ENCODE data around the gene SLC30A4.

SLC30A4 gene

DNA sequence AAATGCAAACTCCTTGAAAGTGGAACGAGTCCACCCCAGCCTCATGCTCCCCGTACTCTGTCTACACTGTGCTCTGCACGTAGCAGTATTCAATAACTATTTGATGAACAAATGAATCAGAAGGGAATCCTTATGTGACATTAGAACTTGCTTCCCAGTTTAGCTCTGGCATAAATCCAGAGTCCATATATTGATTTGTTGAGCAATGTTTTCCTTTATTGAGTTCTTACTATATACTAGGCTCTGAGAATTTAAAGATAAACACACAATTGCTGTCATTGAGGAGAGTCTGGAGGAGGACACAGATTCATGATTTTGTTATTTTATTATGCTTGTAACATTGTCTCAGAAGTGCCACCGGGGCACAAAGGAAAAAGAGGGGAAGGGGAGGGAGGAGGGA is 73.2 kb downstream of the SLC30A4 start:
- DNase-seq, result no peak

GRCh38 chr15:45448066-45448915 is 74.3 kb downstream of the SLC30A4 start:
- peak; percentile 25 for DNase-seq

GRCh38 chr15:45443645-45444044 is 78.9 kb downstream of the SLC30A4 start:
- DNase-seq, result no peak

- DNase-seq, result no peak
These were observed 79.9 kb downstream of the SLC30A4 start for GRCh38 chr15:45442507-45443135.

DNA sequence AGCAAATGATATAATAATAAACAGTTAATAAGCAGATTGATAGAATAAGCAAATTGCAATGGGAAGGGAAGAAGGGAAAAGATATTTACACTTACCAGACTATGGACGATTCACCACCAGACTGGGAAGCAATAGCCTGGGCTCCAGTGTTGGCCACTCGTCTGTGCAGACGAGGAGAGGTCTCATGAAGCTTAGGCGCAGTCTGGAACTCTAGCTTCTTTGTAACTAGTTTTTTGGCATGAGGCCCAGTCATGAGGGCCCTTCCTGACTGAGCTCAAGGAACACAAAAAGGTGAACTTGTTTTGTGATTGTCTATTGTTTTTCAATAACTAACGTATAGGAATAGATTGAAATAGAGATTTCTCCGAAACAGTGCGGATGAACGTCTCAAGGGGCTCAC is 80.9 kb downstream of the SLC30A4 start:
- no peak for DNase-seq

- DNase-seq, result no peak
These were observed 81.5 kb downstream of the SLC30A4 start for GRCh38 chr15:45441036-45441435.

DNA sequence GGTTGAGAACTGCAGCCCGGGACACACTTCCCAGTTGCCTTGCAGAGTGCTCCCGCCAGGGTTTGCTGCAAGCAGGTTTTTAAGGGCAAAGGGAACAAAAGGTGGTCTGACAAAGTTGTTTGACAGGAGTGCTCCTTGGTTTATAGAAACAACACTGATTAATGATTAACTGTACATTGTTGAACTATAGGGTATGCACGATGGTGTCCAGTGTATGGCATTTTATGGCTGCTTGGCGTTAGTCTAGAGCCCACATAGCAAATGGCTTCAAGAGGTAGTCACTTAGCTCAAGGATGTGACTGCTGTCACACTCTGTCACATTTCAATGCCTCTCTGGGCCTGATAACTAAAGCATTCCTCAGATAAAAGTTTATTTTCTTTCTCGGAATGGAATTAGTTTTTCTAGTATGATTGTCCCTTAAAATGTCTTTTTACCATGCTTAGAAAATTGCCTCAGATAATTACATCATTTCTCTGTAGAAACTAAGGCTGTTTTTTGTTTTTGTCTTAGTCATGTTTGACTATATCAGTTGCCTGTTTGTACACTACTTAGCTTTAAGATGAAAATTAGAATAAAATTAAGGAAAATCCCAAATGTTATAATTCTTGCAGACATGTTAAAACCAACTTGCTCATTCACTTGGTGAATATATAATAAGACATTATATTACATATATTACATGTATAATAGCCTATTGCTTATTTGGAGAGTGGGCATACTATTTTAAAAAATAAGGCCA is 82.9 kb downstream of the SLC30A4 start:
- DNase-seq, result no peak

DNA sequence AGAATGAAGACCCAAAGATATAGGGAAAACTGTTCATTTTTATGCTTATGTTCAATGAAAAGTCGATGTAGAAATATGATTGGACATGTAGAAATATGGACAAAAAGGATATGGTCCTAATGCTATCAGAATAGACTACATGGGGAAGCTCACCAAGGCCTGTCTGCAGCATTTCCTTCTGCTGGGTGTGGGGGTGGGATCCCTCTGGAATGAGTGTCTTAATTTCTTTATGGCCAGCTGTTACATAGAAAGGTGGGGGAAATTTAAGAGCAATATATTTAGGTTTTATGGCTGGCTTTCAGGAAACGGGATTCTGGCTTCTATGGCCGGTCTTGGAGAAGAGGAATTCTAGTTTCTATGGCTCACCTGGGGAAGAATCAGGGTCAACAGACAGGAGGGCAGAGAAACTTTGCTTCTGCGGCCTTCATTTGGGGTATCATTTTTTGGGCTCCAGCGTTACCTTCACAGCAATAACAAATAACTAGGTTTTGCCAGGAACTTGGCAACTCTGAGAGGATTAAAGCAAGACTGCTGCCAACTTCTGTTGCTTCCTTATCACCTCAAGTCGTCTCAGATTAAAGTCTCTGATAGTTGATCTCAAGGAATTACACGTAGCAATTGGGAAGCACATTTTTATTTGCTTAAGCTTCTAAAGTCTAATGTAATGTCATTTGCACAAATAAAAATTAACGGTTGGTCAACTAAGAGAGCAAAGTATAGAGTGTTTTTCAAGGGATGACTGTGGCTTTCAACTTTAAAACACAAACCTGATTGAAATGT is 87.2 kb downstream of the SLC30A4 start:
- no peak for DNase-seq

DNA sequence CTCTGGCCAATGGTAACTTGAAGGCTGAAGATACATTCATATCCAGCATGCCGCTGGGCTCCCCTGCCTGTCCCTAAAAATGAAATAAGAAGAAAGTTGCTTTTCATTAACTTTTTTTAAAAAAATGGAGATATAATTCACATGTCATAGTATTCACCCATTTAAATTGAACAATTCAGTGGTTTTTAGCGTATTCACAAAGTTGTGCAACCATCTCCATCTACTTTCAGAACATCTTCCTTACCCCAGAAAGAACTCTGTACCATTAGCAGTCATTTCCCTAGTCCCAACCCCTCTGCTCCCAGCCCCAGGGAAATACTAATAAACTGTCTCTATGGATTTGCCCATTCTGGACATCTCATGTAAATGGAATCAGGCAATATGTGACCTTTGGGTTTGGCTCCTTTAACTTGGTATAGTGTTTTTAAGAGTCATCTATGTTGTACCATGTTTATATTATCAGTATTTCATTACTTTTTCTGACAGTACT is 88.4 kb downstream of the SLC30A4 start:
- DNase-seq, result no peak

- DNase-seq, result no peak
These were observed 91.0 kb downstream of the SLC30A4 start for GRCh38 chr15:45431511-45431910.

GRCh38 chr15:45429941-45430792 is 92.4 kb downstream of the SLC30A4 start:
- DNase-seq, result peak; percentile 85
